Neural progenitor cell (in vitro differentiated cells): ENCODE data around the gene OBP2A. TPM values are rescaled to one million over a fixed set of nuclear protein-coding genes. Genes with fewer than 3 reads are reported as not detected.

Experiments
- DNase-seq: peaks from one replicate; pipeline ENCODE4 v3.0.0-alpha.2; 2016; ENCODE audit warnings: low spot score
- H2AFZ ChIP-seq: fragments of 200-600 bp; sonication (generic); replicated peaks from 2 replicates; pipeline ENCODE4 v1.6.1; 2016; ENCODE audit warnings: antibody characterized with exemption
- H3F3A ChIP-seq: fragments of 200-600 bp; sonication (generic); 2 replicates; pipeline ENCODE4 v1.6.1; 2016; ENCODE audit warnings: antibody characterized with exemption, low read depth
- H3K27ac ChIP-seq: fragments of 200-600 bp; sonication (generic); 2 replicates; pipeline ENCODE4 v1.5.1; 2016; ENCODE audit warnings: mild to moderate bottlenecking
- H3K27me3 ChIP-seq: fragments of 200-600 bp; sonication (generic); 2 replicates; pipeline ENCODE4 v1.6.1; 2016; ENCODE audit warnings: mild to moderate bottlenecking, moderate library complexity
- H3K36me3 ChIP-seq: fragments of 200-600 bp; sonication (generic); 2 replicates; pipeline ENCODE4 v1.5.1; 2016
- H3K4me1 ChIP-seq: fragments of 200-600 bp; sonication (generic); 2 replicates; pipeline ENCODE4 v1.6.1; 2016; ENCODE audit warnings: mixed run types
- H3K4me2 ChIP-seq: fragments of 200-600 bp; sonication (generic); 2 replicates; pipeline ENCODE4 v1.6.1; 2016
- H3K4me3 ChIP-seq: fragments of 200-600 bp; sonication (generic); 2 replicates; pipeline ENCODE4 v1.5.1; 2016
- H3K79me2 ChIP-seq: fragments of 200-600 bp; sonication (generic); 2 replicates; pipeline ENCODE4 v1.6.1; 2016; ENCODE audit warnings: low read depth
- H3K9ac ChIP-seq: fragments of 200-600 bp; sonication (generic); 2 replicates; pipeline ENCODE4 v1.6.1; 2016
- H3K9me3 ChIP-seq: fragments of 200-600 bp; sonication (generic); 2 replicates; pipeline ENCODE4 v1.5.1; 2016; ENCODE audit warnings: low read depth
- H4K20me1 ChIP-seq: fragments of 200-600 bp; sonication (generic); 2 replicates; pipeline ENCODE4 v1.6.1; 2016; ENCODE audit warnings: low read depth
- H3K27ac Mint-ChIP-seq: 3 replicates; pipeline ENCODE4 v1.8.0; 2021; ENCODE audit warnings: mixed read lengths
- H3K27me3 Mint-ChIP-seq: 2 replicates; pipeline ENCODE4 v1.8.0; 2022; ENCODE audit warnings: low read depth, mild to moderate bottlenecking, inconsistent platforms, moderate library complexity, mixed read lengths; ENCODE audit not compliant: insufficient read depth
- H3K36me3 Mint-ChIP-seq: 3 replicates; pipeline ENCODE4 v1.8.0; 2021; ENCODE audit warnings: mixed read lengths
- H3K4me1 Mint-ChIP-seq: 3 replicates; pipeline ENCODE4 v1.8.0; 2021; ENCODE audit warnings: mixed read lengths
- H3K4me3 Mint-ChIP-seq: 3 replicates; pipeline ENCODE4 v1.8.0; 2021; ENCODE audit warnings: mild to moderate bottlenecking, moderate library complexity, mixed read lengths
- H3K9me3 Mint-ChIP-seq: 3 replicates; pipeline ENCODE4 v1.8.0; 2020; ENCODE audit warnings: mixed read lengths
- EZH2 ChIP-seq: fragments of 200-600 bp; sonication (generic); IDR thresholded peaks from 2 replicates; pipeline ENCODE4 v1.6.1; 2017; ENCODE audit warnings: antibody characterized with exemption, mild to moderate bottlenecking, moderate library complexity
- EZH2phosphoT487 ChIP-seq: fragments of 200-600 bp; sonication (generic); IDR thresholded peaks from 2 replicates; pipeline ENCODE4 v1.6.1; 2017; ENCODE audit warnings: antibody characterized with exemption
- total RNA-seq: library from RNA; depleted of rRNA; stranded (reverse); fragments of >200 nt; gene quantifications from 2 replicates; pipeline ENCODE4 v1.2.3, GENCODE V29; 2015; ENCODE audit warnings: low replicate concordance
- TF ChIP-seq, protein P1 (sequence below): fragments of 200-600 bp; sonication (generic); IDR thresholded peaks from 2 replicates; pipeline ENCODE4 v1.5.1; 2017; ENCODE audit warnings: antibody characterized with exemption, mild to moderate bottlenecking

OBP2A gene
- total RNA-seq, 1 donor from 2014 or later, result not detected

DNA sequence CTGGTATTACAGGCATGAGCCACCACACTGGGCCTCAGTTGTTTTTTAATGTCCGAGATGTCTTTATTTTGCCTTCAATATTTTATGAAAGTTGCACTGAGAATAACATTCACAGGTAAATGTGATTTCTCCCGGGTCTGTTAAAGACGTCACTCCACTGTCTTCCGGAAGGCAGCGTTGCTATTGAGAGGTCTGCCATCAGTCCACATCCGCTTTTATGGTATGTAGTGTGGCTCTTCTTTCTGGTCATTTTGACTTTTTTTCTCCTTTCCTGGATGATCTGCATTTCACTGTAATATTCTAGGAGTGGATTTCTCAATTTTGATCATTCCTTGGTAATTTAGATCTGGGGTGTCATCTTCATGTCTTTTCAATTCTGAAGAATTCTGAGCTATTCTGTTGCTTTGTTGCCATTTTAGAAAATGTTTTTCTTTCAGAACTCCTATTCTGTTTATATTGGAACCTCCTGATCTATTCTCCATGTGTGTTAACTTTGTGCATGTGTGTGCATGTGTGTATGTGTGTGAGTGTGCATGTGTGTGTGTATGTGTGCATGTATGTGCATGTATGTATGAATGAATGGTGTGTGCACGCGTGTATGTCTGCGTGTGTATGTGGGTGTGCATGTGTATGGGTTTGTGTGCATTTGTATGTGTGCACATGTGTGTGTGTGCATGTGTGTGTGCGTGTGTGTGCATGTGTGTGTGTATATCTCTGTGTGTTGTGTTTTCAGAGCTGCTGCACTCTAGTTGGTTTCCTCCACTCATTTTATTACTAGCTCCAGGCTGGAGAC, 26.6 kb upstream of the OBP2A start:
- no peaks in the 10 kb centered on the region for H3K36me3 ChIP-seq
- no peaks in the 10 kb centered on the region for H3K4me1 ChIP-seq
- no peak overlapping the region for H3K9ac ChIP-seq
- no peak overlapping the region for H3K27ac ChIP-seq
- H2AFZ ChIP-seq, result no peak overlapping the region
- Mint-ChIP-seq H3K27ac (no peak overlapping the region), H3K4me1 (peaks cover 3% of the 10 kb centered on the region), H3K27me3 (peaks cover 4% of the 10 kb centered on the region), H3K9me3 (no peaks in the 10 kb centered on the region), H3K36me3 (no peaks in the 10 kb centered on the region), H3K4me3 (no peak overlapping the region)
- no peaks in the 10 kb centered on the region for H3K9me3 ChIP-seq
- H4K20me1 ChIP-seq, result no peaks in the 10 kb centered on the region
- no peak overlapping the region for H3K4me3 ChIP-seq
- no peak for DNase-seq
- no peaks in the 10 kb centered on the region for H3K79me2 ChIP-seq
- H3K27me3 ChIP-seq, result no peaks in the 10 kb centered on the region
- no peak for TF ChIP-seq EZH2
- TF ChIP-seq EZH2phosphoT487, result no peak
- TF ChIP-seq, protein P1, sequence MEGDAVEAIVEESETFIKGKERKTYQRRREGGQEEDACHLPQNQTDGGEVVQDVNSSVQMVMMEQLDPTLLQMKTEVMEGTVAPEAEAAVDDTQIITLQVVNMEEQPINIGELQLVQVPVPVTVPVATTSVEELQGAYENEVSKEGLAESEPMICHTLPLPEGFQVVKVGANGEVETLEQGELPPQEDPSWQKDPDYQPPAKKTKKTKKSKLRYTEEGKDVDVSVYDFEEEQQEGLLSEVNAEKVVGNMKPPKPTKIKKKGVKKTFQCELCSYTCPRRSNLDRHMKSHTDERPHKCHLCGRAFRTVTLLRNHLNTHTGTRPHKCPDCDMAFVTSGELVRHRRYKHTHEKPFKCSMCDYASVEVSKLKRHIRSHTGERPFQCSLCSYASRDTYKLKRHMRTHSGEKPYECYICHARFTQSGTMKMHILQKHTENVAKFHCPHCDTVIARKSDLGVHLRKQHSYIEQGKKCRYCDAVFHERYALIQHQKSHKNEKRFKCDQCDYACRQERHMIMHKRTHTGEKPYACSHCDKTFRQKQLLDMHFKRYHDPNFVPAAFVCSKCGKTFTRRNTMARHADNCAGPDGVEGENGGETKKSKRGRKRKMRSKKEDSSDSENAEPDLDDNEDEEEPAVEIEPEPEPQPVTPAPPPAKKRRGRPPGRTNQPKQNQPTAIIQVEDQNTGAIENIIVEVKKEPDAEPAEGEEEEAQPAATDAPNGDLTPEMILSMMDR, result no peak
- H3K4me2 ChIP-seq, result no peak overlapping the region
- no peaks in the 10 kb centered on the region for H3F3A ChIP-seq

DNA sequence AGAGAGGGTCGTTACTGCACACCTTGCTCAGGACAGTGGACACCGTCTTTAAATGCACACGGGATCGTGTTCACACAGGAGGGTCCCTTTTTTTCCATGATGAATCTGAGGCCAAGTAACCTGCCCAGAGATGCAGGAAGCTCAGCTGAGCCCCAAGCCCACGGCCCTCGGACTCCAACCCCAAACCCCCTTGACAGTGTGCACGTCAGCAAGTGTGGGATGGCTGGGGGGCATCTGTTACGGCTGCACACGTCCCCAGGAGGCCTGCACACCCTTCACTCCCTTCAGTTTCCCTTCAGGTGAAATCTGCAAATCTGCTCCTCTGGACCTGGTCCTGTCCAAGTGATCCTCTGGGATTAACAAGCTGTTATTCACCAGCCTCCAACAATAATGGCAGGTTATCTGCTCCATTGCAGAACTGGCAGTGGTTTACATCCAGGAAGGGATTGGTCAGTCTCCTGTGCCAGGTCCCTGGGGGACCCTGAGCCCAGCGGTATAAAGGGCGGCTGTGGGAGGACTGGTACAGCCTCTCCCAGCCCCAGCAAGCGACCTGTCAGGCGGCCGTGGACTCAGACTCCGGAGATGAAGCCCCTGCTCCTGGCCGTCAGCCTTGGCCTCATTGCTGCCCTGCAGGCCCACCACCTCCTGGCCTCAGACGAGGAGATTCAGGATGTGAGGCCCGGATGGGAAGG, 24.9 kb upstream of the OBP2A start, which contains the start of gene LCN1:
LCN1 (plus strand) TSS at position 525 of the 692 bp plus-strand sequence; CDS start at position 583, 58 bp downstream.
- no peaks in the 10 kb centered on the region for H3F3A ChIP-seq
- no peak for DNase-seq
- H3K4me1 Mint-ChIP-seq, result peaks cover 3% of the 10 kb centered on the region

DNA sequence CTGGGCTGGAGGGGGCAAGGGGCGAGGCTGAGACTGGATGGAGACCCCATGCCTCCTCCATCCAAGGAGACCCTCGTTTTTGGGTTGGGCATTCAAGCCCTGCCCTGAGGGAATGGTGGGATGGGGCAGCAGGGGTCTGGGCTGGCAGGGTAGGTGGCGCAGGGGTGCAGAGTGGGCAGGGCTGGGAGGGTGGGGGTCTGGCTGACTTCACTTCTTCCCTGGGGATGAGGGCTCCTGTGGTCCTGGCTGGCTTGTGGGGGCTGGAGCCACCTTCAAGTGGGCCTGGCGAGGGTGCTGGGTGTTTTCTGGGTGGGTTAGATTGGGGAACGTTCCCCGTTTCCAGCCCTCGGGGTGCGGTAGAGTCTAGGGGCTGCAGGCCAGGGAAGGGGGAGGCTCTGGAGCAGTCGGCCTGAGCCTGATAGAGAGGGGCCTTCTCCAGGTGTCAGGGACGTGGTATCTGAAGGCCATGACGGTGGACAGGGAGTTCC, 24.3 kb upstream of the OBP2A start:
- Histone ChIP-seq H3K27me3 (no peaks in the 10 kb centered on the region), H3K36me3 (no peaks in the 10 kb centered on the region), H3K27ac (no peak overlapping the region), H3K9ac (no peak overlapping the region), H4K20me1 (no peaks in the 10 kb centered on the region), H3F3A (no peaks in the 10 kb centered on the region), H2AFZ (no peak overlapping the region), H3K9me3 (no peaks in the 10 kb centered on the region), H3K4me1 (no peaks in the 10 kb centered on the region), H3K79me2 (no peaks in the 10 kb centered on the region), H3K4me2 (no peak overlapping the region), H3K4me3 (no peak overlapping the region)
- peaks cover 3% of the 10 kb centered on the region for H3K4me1 Mint-ChIP-seq
- no peak overlapping the region for H3K27ac Mint-ChIP-seq
- H3K4me3 Mint-ChIP-seq, result no peak overlapping the region
- no peaks in the 10 kb centered on the region for H3K36me3 Mint-ChIP-seq
- peaks cover 3% of the 10 kb centered on the region for H3K27me3 Mint-ChIP-seq
- DNase-seq, result no peak
- no peaks in the 10 kb centered on the region for H3K9me3 Mint-ChIP-seq
- TF ChIP-seq EZH2phosphoT487 (no peak), EZH2 (no peak)
- TF ChIP-seq, protein P1, result no peak

More for the DNA sequence above, 24.9 kb upstream of the OBP2A start, which contains the start of gene LCN1:
- no peaks in the 10 kb centered on the region for H3K36me3 Mint-ChIP-seq
- H3K27ac ChIP-seq, result no peak within 1 kb of the TSS
- H3K9ac ChIP-seq, result no peak within 1 kb of the TSS
- H2AFZ ChIP-seq, result no peak within 1 kb of the TSS
- no peaks in the 10 kb centered on the region for H4K20me1 ChIP-seq
- no peaks in the 10 kb centered on the region for H3K27me3 ChIP-seq
- no peaks in the 10 kb centered on the region for H3K9me3 ChIP-seq
- H3K27ac Mint-ChIP-seq, result no peak within 1 kb of the TSS
- no peaks in the 10 kb centered on the region for H3K9me3 Mint-ChIP-seq
- H3K4me3 ChIP-seq, result no peak within 1 kb of the TSS
- no peak within 1 kb of the TSS for H3K4me3 Mint-ChIP-seq
- H3K4me2 ChIP-seq, result no peak within 1 kb of the TSS
- TF ChIP-seq, protein P1, result no peak
- no peak for TF ChIP-seq EZH2phosphoT487
- TF ChIP-seq EZH2, result no peak
- no peaks in the 10 kb centered on the region for H3K36me3 ChIP-seq
- H3K27me3 Mint-ChIP-seq, result peaks cover 3% of the 10 kb centered on the region
- H3K4me1 ChIP-seq, result no peaks in the 10 kb centered on the region
- H3K79me2 ChIP-seq, result no peaks in the 10 kb centered on the region
